ELR (cell line): ENCODE data around the gene PER3.
A peak's percentile ranks its signal among the peaks of the same experiment; 100 is the strongest.
"Not testable (repeated sequence)": the region's sequence is repeated elsewhere in the genome, so short reads cannot be mapped to it uniquely, and the experiment has no call there.

ENCODE experiments used
- DNase-seq: peaks from one replicate; pipeline ENCODE4 v3.0.0-alpha.2; 2015; ENCODE audit warnings: low read depth

Gene PER3

DNA sequence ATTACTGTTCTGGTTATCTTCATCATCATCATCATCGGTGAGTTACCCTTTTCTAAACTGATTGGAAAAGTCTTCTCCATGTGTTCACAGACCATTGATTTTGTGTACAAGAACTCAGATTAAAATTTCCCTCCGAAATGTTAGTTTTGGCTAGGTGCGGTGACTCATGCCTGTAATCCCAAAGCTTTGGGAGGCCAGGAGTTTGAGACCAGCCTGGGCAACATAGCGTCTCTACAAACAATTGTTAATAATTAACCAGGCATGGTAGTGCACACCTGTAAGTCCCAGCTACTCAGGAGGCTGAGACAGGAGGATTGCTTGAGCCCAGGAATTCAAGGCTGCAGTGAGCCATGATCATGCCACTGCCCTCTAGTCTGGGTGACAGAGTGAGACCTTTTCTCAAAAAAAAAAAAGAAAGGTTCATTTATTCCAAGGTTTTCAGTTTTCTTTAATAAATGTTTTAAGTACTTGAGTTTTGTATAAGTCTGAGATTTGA is 5.9 kb upstream of the PER3 start:
- DNase-seq = no peak

- no peak for DNase-seq
Measured at GRCh38 chr1:7780976-7781375, 3.1 kb upstream of the PER3 start.

- no peak for DNase-seq
Measured at GRCh38 chr1:7781501-7781900, 2.6 kb upstream of the PER3 start.

- DNase-seq = no peak
Measured at GRCh38 chr1:7781923-7782495, 2.1 kb upstream of the PER3 start.

GRCh38 chr1:7783178-7783711 is 846 bp upstream of the PER3 start:
- DNase-seq = peak; percentile 79

GRCh38 chr1:7784492-7785071 is 491 bp downstream of the PER3 start:
- peak; percentile 5 for DNase-seq

DNA sequence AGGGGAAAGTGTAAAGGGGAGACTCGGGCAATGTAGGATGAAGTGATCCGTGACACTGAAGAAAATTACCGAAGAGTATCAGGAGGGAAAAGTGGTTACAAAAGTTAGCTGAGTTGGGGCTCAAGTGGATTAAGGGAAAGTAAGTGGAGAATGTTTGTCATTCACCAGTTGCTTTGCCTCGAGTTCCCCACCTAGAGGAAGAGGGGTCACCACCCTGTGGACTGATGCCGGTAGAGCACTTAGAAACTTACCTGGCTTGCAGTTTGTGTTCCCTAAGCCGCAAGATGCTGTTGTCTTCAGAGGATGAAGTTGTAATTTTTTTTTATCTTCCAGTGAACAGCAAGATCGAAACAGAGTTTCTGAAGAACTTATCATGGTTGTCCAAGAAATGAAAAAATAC is 1.0 kb downstream of the PER3 start:
- no peak for DNase-seq

- DNase-seq = no peak
Measured at GRCh38 chr1:7786795-7787194, 2.7 kb downstream of the PER3 start.

DNA sequence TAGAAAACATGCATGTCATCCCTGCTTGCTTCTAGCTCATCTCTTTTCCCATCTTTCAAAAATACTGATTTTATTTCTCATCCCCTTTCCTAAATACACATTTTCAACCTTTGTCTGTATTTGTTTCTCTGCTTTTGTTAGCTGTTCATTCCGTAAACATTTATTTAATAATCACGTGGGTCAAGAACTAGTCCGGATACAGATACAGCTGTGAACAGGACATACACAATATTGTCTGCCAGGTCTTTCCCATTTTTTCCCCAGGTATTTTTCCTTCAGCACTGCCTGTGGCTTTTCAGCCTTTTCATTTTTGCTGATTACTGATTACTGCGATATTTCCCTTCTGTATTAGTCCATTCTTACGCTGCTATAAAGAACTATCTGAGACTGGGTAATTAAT is 5.7 kb downstream of the PER3 start:
- no peak for DNase-seq

DNA sequence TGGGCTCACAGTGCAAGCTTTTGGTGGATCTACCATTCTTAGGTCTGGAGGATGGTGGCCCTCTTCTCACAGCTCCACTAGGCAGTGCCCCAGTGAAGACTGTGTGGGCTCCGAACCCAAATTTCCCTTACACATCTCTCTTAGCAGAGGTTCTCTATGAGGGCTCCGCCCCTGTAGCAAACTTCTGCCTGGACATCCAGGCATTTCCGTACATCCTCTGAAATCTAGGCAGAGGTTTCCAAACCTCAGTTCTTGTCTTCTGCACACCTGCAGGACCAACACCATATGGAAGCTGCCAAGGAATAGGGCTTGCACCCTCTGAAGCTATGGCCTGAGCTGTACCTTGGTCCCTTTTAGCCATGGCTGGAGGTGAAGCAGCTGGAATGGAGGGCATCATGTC is 6.9 kb downstream of the PER3 start:
- DNase-seq = not testable (repeated sequence)

- DNase-seq = no peak
Measured at GRCh38 chr1:7795406-7795805, 11.3 kb downstream of the PER3 start.

GRCh38 chr1:7805460-7805859 is 21.4 kb downstream of the PER3 start:
- DNase-seq = no peak

DNA sequence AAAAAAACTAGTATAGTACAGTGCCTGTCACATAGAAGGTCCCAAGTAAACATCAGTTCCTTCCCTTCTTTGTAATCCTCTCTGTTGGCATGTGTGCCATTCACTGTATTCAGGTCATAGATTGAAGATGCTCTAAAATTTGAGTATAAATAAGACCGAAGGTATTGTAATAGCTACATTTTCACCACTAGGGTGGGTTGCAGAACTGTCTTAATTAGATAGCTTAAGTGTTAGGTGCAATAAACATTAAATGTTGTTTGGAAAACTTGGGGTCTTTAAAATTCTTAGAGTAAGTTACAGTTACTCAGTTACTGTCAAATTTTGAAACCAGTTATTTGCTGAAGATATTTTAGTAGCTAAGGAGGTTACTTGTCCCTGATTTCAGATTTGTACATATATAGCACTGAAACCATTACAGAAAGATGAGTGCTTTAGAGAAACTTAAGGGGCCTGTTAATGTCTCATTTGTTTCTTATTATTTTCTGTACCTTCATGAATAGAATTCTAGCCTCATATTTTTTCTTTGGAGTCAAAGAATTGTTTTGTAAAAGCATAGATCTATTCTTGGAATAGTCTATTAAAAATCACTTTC is 24.3 kb downstream of the PER3 start:
- DNase-seq = peak; percentile 54

GRCh38 chr1:7809742-7810141 is 25.7 kb downstream of the PER3 start:
- no peak for DNase-seq

GRCh38 chr1:7810395-7810794 is 26.3 kb downstream of the PER3 start:
- peak; percentile 94 for DNase-seq

DNA sequence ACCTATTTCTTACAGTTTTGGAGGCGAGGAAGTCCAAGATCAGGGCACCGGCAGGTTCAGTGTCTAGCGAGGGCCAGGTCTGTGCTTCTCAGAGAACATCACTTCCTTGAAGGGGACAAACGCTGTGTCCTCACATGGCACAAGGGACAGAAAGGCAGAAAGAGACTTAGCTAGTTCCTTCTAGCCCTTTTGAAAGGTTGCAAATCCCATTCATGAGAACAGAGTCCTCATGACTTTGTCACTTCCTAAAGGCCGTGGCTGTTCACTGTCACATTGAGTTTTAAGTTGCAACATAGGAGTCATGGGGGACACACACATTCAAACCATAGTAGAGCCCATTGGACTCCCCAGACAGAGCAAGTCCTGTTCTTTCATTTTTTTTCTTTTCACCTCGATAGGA is 27.4 kb downstream of the PER3 start:
- no peak for DNase-seq

- DNase-seq = no peak
Measured at GRCh38 chr1:7813677-7814373, 29.7 kb downstream of the PER3 start.

GRCh38 chr1:7821282-7821681 is 37.2 kb downstream of the PER3 start:
- DNase-seq = no peak

GRCh38 chr1:7824701-7825100 is 40.6 kb downstream of the PER3 start:
- no peak for DNase-seq

GRCh38 chr1:7826363-7826762 is 42.3 kb downstream of the PER3 start:
- no peak for DNase-seq

DNA sequence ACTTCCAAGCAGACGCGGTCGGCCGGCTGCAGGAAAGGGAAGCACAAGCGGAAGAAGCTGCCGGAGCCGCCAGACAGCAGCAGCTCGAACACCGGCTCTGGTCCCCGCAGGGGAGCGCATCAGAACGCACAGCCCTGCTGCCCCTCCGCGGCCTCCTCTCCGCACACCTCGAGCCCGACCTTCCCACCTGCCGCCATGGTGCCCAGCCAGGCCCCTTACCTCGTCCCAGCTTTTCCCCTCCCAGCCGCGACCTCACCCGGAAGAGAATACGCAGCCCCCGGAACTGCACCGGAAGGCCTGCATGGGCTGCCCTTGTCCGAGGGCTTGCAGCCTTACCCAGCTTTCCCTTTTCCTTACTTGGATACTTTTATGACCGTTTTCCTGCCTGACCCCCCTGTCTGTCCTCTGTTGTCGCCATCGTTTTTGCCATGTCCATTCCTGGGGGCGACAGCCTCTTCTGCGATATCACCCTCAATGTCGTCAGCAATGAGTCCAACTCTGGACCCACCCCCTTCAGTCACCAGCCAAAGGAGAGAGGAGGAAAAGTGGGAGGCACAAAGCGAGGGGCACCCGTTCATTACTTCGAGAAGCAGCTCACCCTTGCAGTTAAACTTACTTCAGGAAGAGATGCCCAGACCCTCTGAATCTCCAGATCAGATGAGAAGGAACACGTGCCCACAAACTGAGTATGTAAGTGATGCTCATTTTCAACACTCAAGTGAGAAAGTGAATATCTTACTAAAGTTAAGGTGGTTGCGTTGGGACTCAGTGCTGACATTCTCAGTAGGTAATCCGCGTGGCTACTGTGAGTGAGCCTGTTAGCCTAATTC is 43.2 kb downstream of the PER3 start:
- DNase-seq = no peak

- no peak for DNase-seq
Measured at GRCh38 chr1:7831458-7831857, 47.4 kb downstream of the PER3 start.
